Thyroid gland (tissue), 4 donors: ENCODE data around the gene CCL13. TPM values are rescaled to one million over a fixed set of nuclear protein-coding genes. Genes with fewer than 3 reads are reported as not detected.

ENCODE experiments used
- DNase-seq, 2 donors: peaks; one replicate each; pipeline ENCODE4 v3.0.0-alpha.2; 2019
- H3K27ac ChIP-seq, 3 donors: fragments of 200-600 bp; sonication (generic); 1 replicate in 2 of 3; 2 replicates in 1 of 3; pipeline ENCODE4 v1.5.1; 2016 to 2019; ENCODE audit warnings: mild to moderate bottlenecking in 1 of 3, moderate library complexity in 1 of 3
- H3K27me3 ChIP-seq: fragments of 200-600 bp; sonication (generic); one replicate; pipeline ENCODE4 v1.5.1; 2019
- H3K36me3 ChIP-seq, 2 donors: fragments of 200-600 bp; sonication (generic); one replicate each; pipeline ENCODE4 v1.5.1; 2016 to 2019
- H3K4me1 ChIP-seq, 2 donors: fragments of 200-600 bp; sonication (generic); one replicate each; pipeline ENCODE4 v1.5.1; 2017 to 2019
- H3K4me3 ChIP-seq, 3 donors: fragments of 200-600 bp; sonication (generic); replicated peaks in 1 of 3; 1 replicate in 2 of 3; 2 replicates in 1 of 3; pipeline ENCODE4 v1.5.1; 2016; ENCODE audit warnings: mild to moderate bottlenecking in 1 of 3
- H3K9me3 ChIP-seq: fragments of 200-600 bp; sonication (generic); one replicate; pipeline ENCODE4 v1.5.1; 2017
- POLR2A ChIP-seq, 2 donors: fragments of 450-650 bp; IDR thresholded peaks; one replicate each; pipeline ENCODE4 v1.6.1; 2017; ENCODE audit warnings: antibody characterized with exemption in 2 of 2, mild to moderate bottlenecking in 2 of 2, moderate library complexity in 1 of 2
- WGBS, 2 donors: methylation state at CpG; one replicate each; pipeline ENCODE4 v1.1.5; 2017; 5-methylcytosine and 5-hydroxymethylcytosine counted together
- intact Hi-C: fragments of 100-400 bp; cut with DNase I; formaldehyde crosslinking; loops from one replicate; pipeline ENCODE4 v1.15.1; 2023
- total RNA-seq, 4 donors: library from RNA; depleted of rRNA; stranded (reverse); fragments of >200 nt; gene quantifications; one replicate each; pipeline ENCODE4 v1.2.3, GENCODE V29; 2016
- TF ChIP-seq, protein P1 (sequence below), 6 experiments: fragments of 200-600 bp in 3 of 6; fragments of 450-650 bp in 3 of 6; sonication (generic) in 3 of 6; IDR thresholded peaks; one replicate each; pipeline ENCODE4 v1.5.1; 2016 to 2019; ENCODE audit warnings: antibody characterized with exemption in 6 of 6, mild to moderate bottlenecking in 2 of 6, inconsistent platforms in 1 of 6, moderate library complexity in 1 of 6

The CCL13 gene
- total RNA-seq, 4 donors from 2014 or later, result 1.2 to 3.2 (median 1.6) TPM

DNA sequence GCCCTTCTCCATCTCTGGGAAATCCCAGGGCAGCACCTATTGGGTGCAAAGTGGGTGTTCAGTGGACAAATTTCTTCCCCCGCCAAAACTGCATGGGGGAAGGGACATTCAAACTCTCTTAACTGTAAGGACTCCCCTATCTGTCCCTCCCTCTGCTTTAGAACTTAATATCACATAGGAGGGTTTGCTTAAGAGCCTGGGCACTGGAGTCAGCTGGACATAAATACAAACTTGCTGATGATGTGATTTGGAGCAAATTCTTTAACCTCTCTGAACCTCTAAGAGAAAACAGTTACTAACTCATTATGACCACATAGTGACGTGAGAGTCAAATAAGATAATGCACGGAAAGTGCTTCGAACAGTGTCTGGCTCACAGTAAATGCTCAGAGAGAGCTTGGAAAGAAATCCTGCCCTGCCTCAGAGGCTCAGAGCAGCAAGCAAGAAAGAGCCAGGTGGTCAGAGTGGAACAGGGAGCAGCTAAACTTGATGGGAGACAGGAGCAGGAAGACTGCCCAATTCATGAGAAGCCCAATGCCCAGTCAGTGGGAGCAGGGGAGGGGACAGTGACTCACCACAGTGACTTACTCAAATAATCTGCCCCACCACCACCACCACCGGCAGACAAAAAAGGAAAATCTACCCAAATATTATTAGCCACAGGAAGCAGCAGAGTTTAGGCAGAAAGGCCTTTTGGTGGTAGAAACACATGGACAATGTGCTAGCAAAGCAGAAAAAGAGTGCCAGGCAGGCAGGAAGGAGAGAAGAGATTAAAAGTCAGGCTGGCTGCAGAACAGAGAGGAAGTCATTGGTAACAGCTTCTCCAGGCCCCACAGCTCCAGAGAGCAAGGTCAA is 30.6 kb downstream of the CCL13 start:
- Histone ChIP-seq H3K27me3 (no peaks in the 10 kb centered on the region), H3K36me3 (no peaks in the 10 kb centered on the region), H3K4me3 (no peak overlapping the region), H3K4me1 (no peaks in the 10 kb centered on the region), H3K9me3 (no peaks in the 10 kb centered on the region), H3K27ac (no peak overlapping the region)
- DNase-seq, result no peak
- 73 to 82% methylated on average over 5 of the region's 5 CpGs for WGBS, 2 donors
- no peak for TF ChIP-seq POLR2A (IDR thresholded peaks at IDR 0.05)
- TF ChIP-seq, protein P1, sequence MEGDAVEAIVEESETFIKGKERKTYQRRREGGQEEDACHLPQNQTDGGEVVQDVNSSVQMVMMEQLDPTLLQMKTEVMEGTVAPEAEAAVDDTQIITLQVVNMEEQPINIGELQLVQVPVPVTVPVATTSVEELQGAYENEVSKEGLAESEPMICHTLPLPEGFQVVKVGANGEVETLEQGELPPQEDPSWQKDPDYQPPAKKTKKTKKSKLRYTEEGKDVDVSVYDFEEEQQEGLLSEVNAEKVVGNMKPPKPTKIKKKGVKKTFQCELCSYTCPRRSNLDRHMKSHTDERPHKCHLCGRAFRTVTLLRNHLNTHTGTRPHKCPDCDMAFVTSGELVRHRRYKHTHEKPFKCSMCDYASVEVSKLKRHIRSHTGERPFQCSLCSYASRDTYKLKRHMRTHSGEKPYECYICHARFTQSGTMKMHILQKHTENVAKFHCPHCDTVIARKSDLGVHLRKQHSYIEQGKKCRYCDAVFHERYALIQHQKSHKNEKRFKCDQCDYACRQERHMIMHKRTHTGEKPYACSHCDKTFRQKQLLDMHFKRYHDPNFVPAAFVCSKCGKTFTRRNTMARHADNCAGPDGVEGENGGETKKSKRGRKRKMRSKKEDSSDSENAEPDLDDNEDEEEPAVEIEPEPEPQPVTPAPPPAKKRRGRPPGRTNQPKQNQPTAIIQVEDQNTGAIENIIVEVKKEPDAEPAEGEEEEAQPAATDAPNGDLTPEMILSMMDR (IDR thresholded peaks at IDR 0.05), result no peak
- intact Hi-C loops, result no loop called here

- no peak overlapping the region for H3K27ac ChIP-seq
- no peaks in the 10 kb centered on the region for H3K36me3 ChIP-seq
- H3K27me3 ChIP-seq, result no peaks in the 10 kb centered on the region
- no peak overlapping the region for H3K4me3 ChIP-seq
- 75 to 86% methylated on average over 3 to 4 of the region's 5 CpGs for WGBS, 2 donors
- no peaks in the 10 kb centered on the region for H3K4me1 ChIP-seq
- intact Hi-C loops, result no loop called here
- TF ChIP-seq POLR2A (IDR thresholded peaks at IDR 0.05), result no peak
- TF ChIP-seq, protein P1 (IDR thresholded peaks at IDR 0.05), result no peak
- no peaks in the 10 kb centered on the region for H3K9me3 ChIP-seq
- no peak for DNase-seq
Observed at GRCh38 chr17:34387566-34387965, 31.3 kb downstream of the CCL13 start.

DNA sequence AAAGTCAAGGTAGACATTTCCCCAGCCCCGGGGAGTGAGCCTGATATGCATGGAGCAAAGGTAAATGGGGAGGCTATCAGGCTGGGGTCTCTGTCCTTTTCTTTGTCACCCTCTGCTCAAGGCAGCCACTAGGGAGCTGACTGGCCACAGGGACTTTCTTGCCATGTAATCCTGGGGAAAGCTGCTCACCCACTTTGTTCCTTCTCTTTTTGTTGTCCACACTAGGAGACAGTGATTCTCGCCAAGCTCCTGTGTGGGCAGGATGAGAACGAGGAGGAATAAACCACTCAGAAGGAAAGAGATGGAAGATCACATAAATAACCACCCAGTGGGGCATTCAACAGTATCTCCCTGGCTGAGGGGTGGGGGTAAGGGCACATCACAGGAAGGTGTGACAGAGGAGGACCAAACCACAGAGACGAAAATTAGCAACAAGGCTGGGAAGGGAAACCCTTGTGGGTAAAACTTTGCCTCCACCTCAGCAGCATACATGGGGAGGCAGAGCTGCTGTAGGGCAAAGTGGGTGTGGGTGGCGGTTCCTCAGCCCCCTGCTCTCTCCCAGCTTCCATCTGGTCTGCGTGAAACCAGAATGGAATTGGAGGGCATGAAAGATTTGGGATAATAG is 33.0 kb downstream of the CCL13 start:
- Histone ChIP-seq H3K36me3 (no peaks in the 10 kb centered on the region), H3K4me3 (no peak overlapping the region), H3K4me1 (no peaks in the 10 kb centered on the region), H3K9me3 (no peaks in the 10 kb centered on the region), H3K27me3 (no peaks in the 10 kb centered on the region), H3K27ac (no peak overlapping the region)
- DNase-seq, result no peak
- intact Hi-C loops, result no loop called here
- WGBS, 2 donors, result 77 to 79% methylated on average over 6 of the region's 6 CpGs
- no peak for TF ChIP-seq POLR2A (IDR thresholded peaks at IDR 0.05)
- TF ChIP-seq, protein P1 (IDR thresholded peaks at IDR 0.05), result no peak

DNA sequence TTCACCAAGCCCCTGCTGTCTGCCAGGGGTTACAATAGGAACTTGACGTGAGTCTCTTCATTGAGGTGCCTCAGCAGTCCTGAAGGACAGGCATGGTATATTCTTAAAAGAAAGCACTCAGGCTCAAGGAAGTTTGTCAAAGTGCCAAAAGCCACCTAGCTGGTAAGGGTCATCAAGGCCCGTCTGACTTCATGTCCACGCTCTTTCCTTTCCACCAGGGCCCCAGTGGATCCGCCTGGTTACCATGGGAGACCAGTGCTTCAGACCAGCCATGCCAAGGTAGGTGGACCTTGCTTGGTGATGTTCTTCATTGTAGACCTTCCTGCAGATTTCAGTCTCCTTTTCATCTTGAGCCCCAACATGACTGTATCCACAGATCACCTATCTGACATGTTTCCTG is 34.4 kb downstream of the CCL13 start:
- Histone ChIP-seq H3K9me3 (no peaks in the 10 kb centered on the region), H3K27me3 (no peaks in the 10 kb centered on the region), H3K27ac (no peak overlapping the region), H3K4me3 (no peak overlapping the region), H3K36me3 (no peaks in the 10 kb centered on the region), H3K4me1 (no peaks in the 10 kb centered on the region)
- DNase-seq, result no peak
- intact Hi-C loops, result no loop called here
- WGBS, 2 donors, result 44 to 56% methylated on average over 4 of the region's 4 CpGs
- TF ChIP-seq, protein P1 (IDR thresholded peaks at IDR 0.05), result no peak
- no peak for TF ChIP-seq POLR2A (IDR thresholded peaks at IDR 0.05)

DNA sequence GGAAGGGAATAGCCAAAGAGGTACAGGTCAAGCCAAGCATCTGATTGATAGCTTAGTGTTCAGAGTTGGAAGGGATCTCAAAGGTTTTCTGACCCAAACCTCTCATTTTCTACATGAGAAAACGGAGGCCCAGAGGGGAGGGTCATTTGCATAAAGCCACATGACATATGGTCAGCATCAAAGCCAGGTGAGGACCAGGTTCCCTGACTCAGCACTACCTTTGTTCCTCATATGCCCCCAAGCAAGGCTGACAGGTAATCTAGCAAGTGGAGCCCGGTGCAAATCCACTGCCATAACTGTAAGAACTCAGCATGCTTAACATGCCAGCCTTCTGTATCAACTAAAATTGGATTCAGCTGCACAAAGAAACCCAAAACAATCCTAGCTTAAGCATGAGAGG is 35.0 kb downstream of the CCL13 start:
- TF ChIP-seq, protein P1 (IDR thresholded peaks at IDR 0.05), result no peak
- no peak for TF ChIP-seq POLR2A (IDR thresholded peaks at IDR 0.05)
- H3K27ac ChIP-seq, result no peak overlapping the region
- H3K27me3 ChIP-seq, result no peaks in the 10 kb centered on the region
- WGBS, 2 donors, result 76 to 80% methylated on average over 2 of the region's 2 CpGs
- intact Hi-C loops, result no loop called here
- no peaks in the 10 kb centered on the region for H3K36me3 ChIP-seq
- no peaks in the 10 kb centered on the region for H3K4me1 ChIP-seq
- no peaks in the 10 kb centered on the region for H3K9me3 ChIP-seq
- no peak overlapping the region for H3K4me3 ChIP-seq
- DNase-seq, result no peak
